Loucy (cell line): ENCODE measurements around the gene CAMK2N1.

ENCODE experiments used
- H2AFZ ChIP-seq: fragments of 200-600 bp; sonication (generic); 2 replicates; pipeline ENCODE4 v1.6.0; 2016; ENCODE audit warnings: antibody characterized with exemption, mild to moderate bottlenecking, low read length, moderate library complexity
- H3F3A ChIP-seq: fragments of 200-600 bp; 2 replicates; pipeline ENCODE4 v1.6.0; 2016; ENCODE audit warnings: antibody characterized with exemption, low read depth, mild to moderate bottlenecking
- H3K27me3 ChIP-seq: fragments of 200-600 bp; sonication (generic); 2 replicates; pipeline ENCODE4 v1.6.1; 2014; ENCODE audit warnings: low read length, mild to moderate bottlenecking; ENCODE audit not compliant: insufficient read depth, poor library complexity, severe bottlenecking
- H3K36me3 ChIP-seq: fragments of 200-600 bp; sonication (generic); 2 replicates; pipeline ENCODE4 v1.6.1; 2016; ENCODE audit warnings: low read length; ENCODE audit not compliant: insufficient read depth
- H3K4me1 ChIP-seq: fragments of 200-600 bp; sonication (generic); 2 replicates; pipeline ENCODE4 v1.5.1; 2014; ENCODE audit warnings: low read length, mild to moderate bottlenecking; ENCODE audit not compliant: insufficient read depth, poor library complexity, severe bottlenecking
- H3K4me2 ChIP-seq: fragments of 200-600 bp; sonication (generic); 2 replicates; pipeline ENCODE4 v1.6.0; 2014; ENCODE audit warnings: antibody characterized with exemption, low read length, low read depth, mild to moderate bottlenecking; ENCODE audit not compliant: poor library complexity, severe bottlenecking
- H3K4me3 ChIP-seq: fragments of 200-600 bp; sonication (generic); 2 replicates; pipeline ENCODE4 v1.5.1; 2014; ENCODE audit warnings: low read length, mild to moderate bottlenecking, mixed read lengths; ENCODE audit not compliant: poor library complexity, severe bottlenecking
- H3K79me2 ChIP-seq: fragments of 200-600 bp; sonication (generic); 2 replicates; pipeline ENCODE4 v1.6.1; 2014; ENCODE audit warnings: low read length; ENCODE audit not compliant: insufficient read depth
- H3K9ac ChIP-seq: fragments of 200-600 bp; sonication (generic); 2 replicates; pipeline ENCODE4 v1.6.0; 2014; ENCODE audit warnings: mild to moderate bottlenecking, low read depth, low read length, moderate library complexity; ENCODE audit not compliant: poor library complexity, severe bottlenecking
- H3K9me2 ChIP-seq: fragments of 200-600 bp; sonication (generic); replicated peaks from 2 replicates; pipeline ENCODE4 v1.6.1; 2016; ENCODE audit warnings: low read depth, low read length, mixed read lengths
- H3K9me3 ChIP-seq: fragments of 200-600 bp; sonication (generic); 2 replicates; pipeline ENCODE4 v1.6.1; 2014; ENCODE audit warnings: mild to moderate bottlenecking, antibody characterized with exemption, low read length, low read depth; ENCODE audit not compliant: insufficient read depth
- H4K20me1 ChIP-seq: fragments of 200-600 bp; sonication (generic); 2 replicates; pipeline ENCODE4 v1.6.0; 2014; ENCODE audit warnings: antibody characterized with exemption, low read length, mild to moderate bottlenecking; ENCODE audit not compliant: insufficient read depth, poor library complexity, severe bottlenecking
- CTCF ChIP-seq: fragments of 200-600 bp; sonication (generic); conservative IDR thresholded peaks from 2 replicates; pipeline ENCODE4 v1.5.1; 2014; ENCODE audit warnings: mild to moderate bottlenecking, antibody characterized with exemption, low read length
- EZH2phosphoT487 ChIP-seq: fragments of 200-600 bp; IDR thresholded peaks from 2 replicates; pipeline ENCODE4 v1.6.1; 2018; ENCODE audit warnings: antibody characterized with exemption, mild to moderate bottlenecking, moderate library complexity, borderline replicate concordance

CAMK2N1 gene

GRCh38 chr1:20480951-20481617, 4.9 kb downstream of the CAMK2N1 start:
- no peaks in the 10 kb centered on the region for H3K27me3 ChIP-seq
- H3K79me2 ChIP-seq: peaks cover 10% of the 10 kb centered on the region; the same call in 1 of the 2 replicates
- no peak overlapping the region for H2AFZ ChIP-seq
- H3K9me2 ChIP-seq: no peaks in the 10 kb centered on the region
- no peak overlapping the region for H3K4me3 ChIP-seq
- H3K9ac ChIP-seq: no peak overlapping the region
- peaks cover 33% of the 10 kb centered on the region for H3K4me1 ChIP-seq
- no peaks in the 10 kb centered on the region for H3K9me3 ChIP-seq
- TF ChIP-seq CTCF (no peak), EZH2phosphoT487 (no peak)
- H3K36me3 ChIP-seq: no peaks in the 10 kb centered on the region
- no peak overlapping the region for H3K4me2 ChIP-seq
- peaks cover 5% of the 10 kb centered on the region for H4K20me1 ChIP-seq
- peaks cover 8% of the 10 kb centered on the region; the same call in 1 of the 2 replicates for H3F3A ChIP-seq

- Histone ChIP-seq H3F3A (peaks cover 8% of the 10 kb centered on the region; the same call in 1 of the 2 replicates), H3K4me2 (no peak overlapping the region), H3K9me2 (no peaks in the 10 kb centered on the region), H3K4me1 (peaks cover 33% of the 10 kb centered on the region), H3K9ac (no peak overlapping the region), H3K9me3 (no peaks in the 10 kb centered on the region), H3K79me2 (peaks cover 10% of the 10 kb centered on the region; the same call in 1 of the 2 replicates), H4K20me1 (peaks cover 5% of the 10 kb centered on the region), H3K36me3 (no peaks in the 10 kb centered on the region), H3K27me3 (no peaks in the 10 kb centered on the region), H3K4me3 (no peak overlapping the region), H2AFZ (no peak overlapping the region)
- TF ChIP-seq EZH2phosphoT487: no peak
- no peak for TF ChIP-seq CTCF
Measured at GRCh38 chr1:20480243-20480944, 5.6 kb downstream of the CAMK2N1 start.

GRCh38 chr1:20479840-20480239, 6.2 kb downstream of the CAMK2N1 start:
- Histone ChIP-seq H3K36me3 (no peaks in the 10 kb centered on the region), H3K27me3 (no peaks in the 10 kb centered on the region), H3K4me1 (peaks cover 31% of the 10 kb centered on the region), H3K9me2 (no peaks in the 10 kb centered on the region), H3K9me3 (no peaks in the 10 kb centered on the region), H3K4me2 (no peak overlapping the region), H3K4me3 (no peak overlapping the region), H3F3A (peaks cover 8% of the 10 kb centered on the region; the same call in 1 of the 2 replicates), H3K79me2 (peaks cover 8% of the 10 kb centered on the region; the same call in 1 of the 2 replicates), H2AFZ (no peak overlapping the region), H3K9ac (no peak overlapping the region), H4K20me1 (peaks cover 4% of the 10 kb centered on the region)
- TF ChIP-seq EZH2phosphoT487 (no peak), CTCF (no peak)
